ENCODE data around the gene SETD4.
A peak's percentile ranks its signal among the peaks of the same experiment; 100 is the strongest.
"Not testable (repeated sequence)": the region's sequence is repeated elsewhere in the genome, so short reads cannot be mapped to it uniquely, and the experiment has no call there.

SETD4 gene

GRCh38 chr21:36060159-36060921, at the start of gene SETD4:
Gene SETD4, minus strand, starts transcription at chr21:36060526. Its CDS starts 1,638 bp downstream, at chr21:36058888.
- peak; percentile 96 to 97 for DNase-seq

- no peak for DNase-seq
These were observed 49.5 kb upstream of the SETD4 start for GRCh38 chr21:36109868-36110267.

DNA sequence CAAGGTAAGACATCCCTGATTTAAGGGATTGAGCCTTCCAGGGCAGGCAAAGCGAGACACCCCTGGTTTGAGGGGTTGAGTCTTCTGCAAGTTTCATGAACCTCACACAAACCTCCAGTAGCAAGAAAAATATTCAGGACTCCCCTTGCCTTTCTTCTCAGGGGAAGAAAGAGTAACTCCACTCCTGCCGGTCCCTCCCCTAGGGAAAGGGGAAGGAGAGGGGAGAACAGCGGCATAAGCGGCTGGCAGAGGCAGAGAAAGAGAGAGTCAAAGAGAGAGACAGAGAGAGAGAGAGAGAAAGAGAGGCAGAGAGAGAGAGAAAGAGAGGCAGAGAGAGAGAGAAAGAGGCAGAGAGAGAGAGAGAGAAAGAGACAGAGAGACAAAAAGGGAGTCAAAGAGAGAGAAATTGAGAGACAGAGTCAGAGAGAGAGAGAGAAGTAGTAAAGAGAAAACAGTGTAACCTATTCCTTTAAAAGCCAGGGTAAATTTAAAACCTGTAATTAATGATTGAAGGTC, 45.1 kb upstream of the SETD4 start:
- DNase-seq = no peak

GRCh38 chr21:36104317-36105300, 44.3 kb upstream of the SETD4 start:
- DNase-seq = peak; percentile 70 to 76

- DNase-seq = no peak
These were observed 43.1 kb upstream of the SETD4 start for GRCh38 chr21:36103434-36103833.

GRCh38 chr21:36100971-36101641, 40.8 kb upstream of the SETD4 start:
- no peak for DNase-seq

DNA sequence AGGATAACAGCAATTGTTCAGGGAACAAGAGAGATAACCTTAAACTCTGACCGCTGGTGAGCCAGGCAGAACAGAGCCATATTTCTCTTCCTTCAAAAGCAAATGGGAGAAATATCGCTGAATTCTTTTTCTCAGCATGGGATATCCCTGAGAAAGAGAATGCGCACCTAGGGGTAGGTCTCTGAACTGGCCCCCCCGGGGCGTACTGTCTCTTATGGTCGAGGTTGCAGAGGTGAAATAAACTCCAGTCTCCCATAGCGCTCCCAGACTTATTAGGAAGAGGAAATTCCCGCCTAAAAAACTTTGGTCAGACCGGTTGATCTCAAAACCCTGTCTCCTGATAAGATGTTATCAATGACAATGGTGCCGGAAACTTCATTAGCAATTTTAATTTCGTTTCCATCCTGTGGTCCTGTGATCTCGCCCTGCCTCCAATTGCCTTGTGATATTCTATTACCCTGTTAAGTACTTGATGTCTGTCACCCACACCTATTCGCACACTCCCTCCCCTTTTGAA, 39.4 kb upstream of the SETD4 start:
- not testable (repeated sequence) for DNase-seq

- no peak for DNase-seq
These were observed 38.7 kb upstream of the SETD4 start for GRCh38 chr21:36099000-36099399.

GRCh38 chr21:36098182-36098532, 37.8 kb upstream of the SETD4 start:
- DNase-seq = no peak

- DNase-seq = no peak
These were observed 37.3 kb upstream of the SETD4 start for GRCh38 chr21:36097427-36098181.

- DNase-seq = no peak
These were observed 36.3 kb upstream of the SETD4 start for GRCh38 chr21:36096398-36097290.

- no peak for DNase-seq
These were observed 33.2 kb upstream of the SETD4 start for GRCh38 chr21:36093512-36093911.

- no peak for DNase-seq
These were observed 32.4 kb upstream of the SETD4 start for GRCh38 chr21:36092681-36093080.

GRCh38 chr21:36089946-36090345, 29.6 kb upstream of the SETD4 start:
- no peak for DNase-seq

- no peak for DNase-seq
These were observed 27.2 kb upstream of the SETD4 start for GRCh38 chr21:36087362-36088138.

- DNase-seq = no peak
These were observed 21.9 kb upstream of the SETD4 start for GRCh38 chr21:36082237-36082664.

GRCh38 chr21:36080386-36080785, 20.1 kb upstream of the SETD4 start:
- DNase-seq = no peak

GRCh38 chr21:36079671-36080070, 19.3 kb upstream of the SETD4 start:
- no peak for DNase-seq

DNA sequence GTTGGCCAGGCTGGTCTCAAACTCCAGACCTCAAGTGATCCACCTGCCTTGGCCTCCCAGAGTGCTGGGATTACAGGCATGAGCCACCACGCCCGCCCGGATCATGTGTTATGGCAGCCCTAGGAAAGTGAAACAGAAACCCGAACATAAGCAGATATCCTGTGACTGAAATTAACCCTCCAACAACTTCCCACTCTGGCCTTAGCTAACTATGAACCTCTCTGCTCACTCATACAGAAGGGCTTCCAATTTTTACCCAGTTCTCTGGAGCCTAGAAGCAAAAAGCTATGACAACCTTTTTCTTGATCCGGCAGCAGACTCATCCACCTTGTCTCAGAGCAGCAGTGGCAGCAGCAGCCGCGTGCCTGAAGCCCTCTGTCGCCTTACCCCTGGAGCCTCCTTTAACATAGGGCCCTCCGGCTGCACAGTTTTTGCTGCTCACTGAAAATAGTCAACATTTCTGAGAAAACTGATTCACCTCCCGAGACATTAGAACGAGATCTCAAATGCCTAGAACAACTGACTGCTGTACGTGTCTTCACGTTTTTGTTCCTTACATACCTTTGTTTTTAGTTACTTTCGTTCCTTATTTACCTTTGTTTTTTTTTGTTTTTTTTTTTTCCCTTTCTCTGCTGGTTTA, 18.8 kb upstream of the SETD4 start:
- DNase-seq = peak; percentile 44 to 52

DNA sequence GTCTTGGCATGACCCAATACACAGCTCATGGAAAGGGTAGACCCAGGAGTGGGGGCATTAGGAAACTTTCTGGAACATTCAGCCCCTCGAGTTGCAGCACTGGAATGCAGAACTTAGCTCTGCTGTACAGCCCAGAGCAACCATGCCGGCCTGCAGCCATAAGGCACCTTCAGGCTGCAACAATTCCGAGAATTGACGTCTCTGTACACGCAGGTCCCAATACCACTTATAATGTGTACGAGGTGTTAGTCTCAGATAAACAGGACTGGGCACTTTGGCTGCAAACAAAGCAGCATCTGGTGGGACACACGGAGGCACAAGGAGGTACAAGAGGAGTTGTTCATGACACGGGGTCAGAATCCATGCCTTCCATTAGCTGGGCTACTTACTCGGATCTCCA, 17.4 kb upstream of the SETD4 start:
- no peak for DNase-seq
